PC-9 (cell line): ENCODE data around the gene SLC6A18.

Experiments
- CTCF ChIP-seq: fragments of 200-600 bp; sonication (generic); conservative IDR thresholded peaks from 2 replicates; pipeline ENCODE4 v1.6.1; 2017; ENCODE audit warnings: mixed run types, antibody characterized with exemption, mild to moderate bottlenecking, moderate library complexity
- EZH2 ChIP-seq: fragments of 200-600 bp; sonication (generic); IDR thresholded peaks from 2 replicates; pipeline ENCODE4 v1.8.0; 2017; ENCODE audit warnings: antibody characterized with exemption, low read depth

- TF ChIP-seq CTCF (no peak), EZH2 (no peak)
Measured at GRCh38 chr5:1213508-1214162, 11.5 kb upstream of the SLC6A18 start.
